ENCODE data around the gene TANGO2. TPM values are rescaled to one million over a fixed set of nuclear protein-coding genes. Genes with fewer than 3 reads are reported as not detected.
A peak's percentile ranks its signal among the peaks of the same experiment; 100 is the strongest.

TANGO2 gene
- total and polyA plus RNA-seq, 9 of the 15 experiments (the other 6 are each of a cell fraction or from before 2014, with no cell fraction given) = 15.5 to 94.9 (median 70.1) TPM

DNA sequence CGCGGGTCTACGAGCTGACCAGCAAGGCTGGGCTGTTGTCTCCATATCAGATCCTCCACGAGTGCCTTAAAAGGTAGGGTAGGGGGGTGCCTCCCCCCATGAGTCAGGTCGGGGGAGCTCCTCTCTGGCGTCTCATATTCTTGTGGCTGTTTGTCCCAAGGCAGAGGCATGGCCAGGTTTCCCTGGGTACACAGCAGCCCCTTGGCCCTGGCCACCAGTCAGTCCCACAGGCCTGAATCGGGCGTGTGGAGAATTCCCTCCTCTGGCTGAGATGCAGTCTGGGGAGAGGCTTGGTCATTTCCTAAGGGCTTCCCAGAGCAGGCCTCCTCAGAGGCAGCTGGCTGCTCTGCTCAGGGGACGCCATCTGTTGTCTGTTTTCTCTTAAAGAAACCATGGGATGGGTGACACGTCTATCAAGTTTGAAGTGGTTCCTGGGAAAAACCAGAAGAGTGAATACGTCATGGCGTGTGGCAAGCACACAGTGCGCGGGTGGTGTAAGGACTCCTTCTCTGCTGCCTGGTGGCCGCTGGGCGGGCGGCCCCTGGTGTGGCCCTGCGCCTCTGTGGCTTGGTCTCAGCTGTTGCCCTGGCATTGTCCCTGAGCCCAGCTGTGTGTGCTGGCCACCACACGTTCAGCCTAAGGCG lies 85.4 kb downstream of the TANGO2 start:
- Histone ChIP-seq H3K36me3 (ENCODE audit: control insufficient read depth, insufficient read depth, low read length) (peaks cover 97% of the 10 kb centered on the region), H3K27me3 (ENCODE audit: control insufficient read depth in 2 of 2, insufficient read depth in 2 of 2, low read length in 2 of 2) (no peaks in the 10 kb centered on the region), H3K4me2 (ENCODE audit: insufficient read depth, low read length) (no peak overlapping the region), H3K4me1 (replicated peaks in 1 of 2; ENCODE audit: control insufficient read depth in 2 of 2, insufficient read depth in 2 of 2, low read length in 2 of 2) (peaks cover 0 to 40% of the 10 kb centered on the region in 2 experiments; a peak in 3 of 5 replicates), H3K9me1 (ENCODE audit: control insufficient read depth, insufficient read depth, low read length) (peaks cover 9% of the 10 kb centered on the region), H3K9ac (ENCODE audit: insufficient read depth in 1 of 2, low read depth in 2 of 2, low read length in 2 of 2) (peak overlapping the region in 1 of 2 experiments; percentile 49; a peak in 2 of 4 replicates), H4K20me1 (replicated peaks; ENCODE audit: control insufficient read depth, insufficient read depth, low read length) (peaks cover 70% of the 10 kb centered on the region), H3K79me2 (ENCODE audit: control insufficient read depth, insufficient read depth, low read length) (peaks cover 35% of the 10 kb centered on the region), H3K27ac (ENCODE audit: extremely low read depth, low read depth, low read length) (no peak overlapping the region), H2AFZ (ENCODE audit: low read depth, low read length) (no peak overlapping the region), H3K9me3 (replicated peaks; ENCODE audit: control insufficient read depth, insufficient read depth, low read depth, low read length) (no peaks in the 10 kb centered on the region), H3K4me3 (no peak overlapping the region)
- intact Hi-C loops (cut with micrococcal nuclease) (no loop called here), in situ Hi-C loops (cut with MboI) (no loop called here)
- no peak for ATAC-seq
- CTCF ChIA-PET (ENCODE audit: low intra/inter-chr PET ratio) = no interaction called here
- no peak for DNase-seq (ENCODE audit: extremely low read depth in 1 of 4, low spot score in 3 of 4)
- POLR2A ChIA-PET = interaction anchor here (0.8 to 20.7 kb wide), 6 partner anchors 11 to 73 kb away, joined by 4 to 513 read pairs (median 6); partner anchors contain the start of genes RANBP1 and TRMT2A
- 87% methylated on average over 20 of the region's 20 CpGs for WGBS (ENCODE audit: insufficient coverage, low coverage, missing lambda C conversion rate)
- FAIRE-seq = no peak
- BruUV-seq (replicated peaks) = no TSS peak
- TF ChIP-seq XRCC5 (IDR thresholded peaks at IDR 0.05; ENCODE audit: low read depth, low read length) (no peak), POLR2AphosphoS5 (IDR thresholded peaks at IDR 0.05; ENCODE audit: control insufficient read depth, insufficient read depth, low read depth, low read length) (peak; percentile 12; the same call in 1 of the 2 replicates), POLR2G (IDR thresholded peaks at IDR 0.05; ENCODE audit: low read depth, low read length) (peak; percentile 70), FOXP1 (CRISPR knock-in tag; IDR thresholded peaks at IDR 0.05) (no peak), ZBTB7A (IDR thresholded peaks at IDR 0.05; ENCODE audit: borderline replicate concordance, control insufficient read depth, low read depth, low read length) (0 out of 2 replicates have a peak, but pooled peaks have one; percentile 15), POLR2A (conservative IDR thresholded peaks at IDR 0.05) (0 out of 2 replicates have a peak, but pooled peaks have one; percentile 17), SREBF2 (CRISPR knock-in tag; IDR thresholded peaks at IDR 0.05) (no peak), RBFOX2 (IDR thresholded peaks at IDR 0.05; ENCODE audit: low read depth, low read length) (peak; percentile 40; the same call in 1 of the 2 replicates), SMARCE1 (IDR thresholded peaks at IDR 0.05) (no peak), ETV6 (IDR thresholded peaks at IDR 0.05; ENCODE audit: borderline replicate concordance in 1 of 2, low read depth in 2 of 2, low read length in 1 of 2) (no peak), ETV6 (CRISPR knock-in tag; IDR thresholded peaks at IDR 0.05; ENCODE audit: borderline replicate concordance) (no peak), LCOR (CRISPR knock-in tag; IDR thresholded peaks at IDR 0.05) (no peak)
- TF ChIP-seq, protein P1, sequence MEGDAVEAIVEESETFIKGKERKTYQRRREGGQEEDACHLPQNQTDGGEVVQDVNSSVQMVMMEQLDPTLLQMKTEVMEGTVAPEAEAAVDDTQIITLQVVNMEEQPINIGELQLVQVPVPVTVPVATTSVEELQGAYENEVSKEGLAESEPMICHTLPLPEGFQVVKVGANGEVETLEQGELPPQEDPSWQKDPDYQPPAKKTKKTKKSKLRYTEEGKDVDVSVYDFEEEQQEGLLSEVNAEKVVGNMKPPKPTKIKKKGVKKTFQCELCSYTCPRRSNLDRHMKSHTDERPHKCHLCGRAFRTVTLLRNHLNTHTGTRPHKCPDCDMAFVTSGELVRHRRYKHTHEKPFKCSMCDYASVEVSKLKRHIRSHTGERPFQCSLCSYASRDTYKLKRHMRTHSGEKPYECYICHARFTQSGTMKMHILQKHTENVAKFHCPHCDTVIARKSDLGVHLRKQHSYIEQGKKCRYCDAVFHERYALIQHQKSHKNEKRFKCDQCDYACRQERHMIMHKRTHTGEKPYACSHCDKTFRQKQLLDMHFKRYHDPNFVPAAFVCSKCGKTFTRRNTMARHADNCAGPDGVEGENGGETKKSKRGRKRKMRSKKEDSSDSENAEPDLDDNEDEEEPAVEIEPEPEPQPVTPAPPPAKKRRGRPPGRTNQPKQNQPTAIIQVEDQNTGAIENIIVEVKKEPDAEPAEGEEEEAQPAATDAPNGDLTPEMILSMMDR (IDR thresholded peaks at IDR 0.05 in 2 of 3, conservative IDR thresholded peaks at IDR 0.05 in 1 of 3; ENCODE audit: insufficient read depth in 2 of 3, low read depth in 1 of 3, low read length in 3 of 3) = 0 out of 6 replicates have a peak, but pooled peaks of 1 of the 3 experiments have one; percentile 0
- TF ChIP-seq, protein P2, sequence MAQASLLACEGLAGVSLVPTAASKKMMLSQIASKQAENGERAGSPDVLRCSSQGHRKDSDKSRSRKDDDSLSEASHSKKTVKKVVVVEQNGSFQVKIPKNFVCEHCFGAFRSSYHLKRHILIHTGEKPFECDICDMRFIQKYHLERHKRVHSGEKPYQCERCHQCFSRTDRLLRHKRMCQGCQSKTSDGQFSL (CRISPR knock-in tag; IDR thresholded peaks at IDR 0.05) = no peak
- TF ChIP-seq, protein P2 (tag; IDR thresholded peaks at IDR 0.05) = peak in 1 of 2 experiments; percentile 63; a peak in 1 of 4 replicates
- TF ChIP-seq, protein P3, sequence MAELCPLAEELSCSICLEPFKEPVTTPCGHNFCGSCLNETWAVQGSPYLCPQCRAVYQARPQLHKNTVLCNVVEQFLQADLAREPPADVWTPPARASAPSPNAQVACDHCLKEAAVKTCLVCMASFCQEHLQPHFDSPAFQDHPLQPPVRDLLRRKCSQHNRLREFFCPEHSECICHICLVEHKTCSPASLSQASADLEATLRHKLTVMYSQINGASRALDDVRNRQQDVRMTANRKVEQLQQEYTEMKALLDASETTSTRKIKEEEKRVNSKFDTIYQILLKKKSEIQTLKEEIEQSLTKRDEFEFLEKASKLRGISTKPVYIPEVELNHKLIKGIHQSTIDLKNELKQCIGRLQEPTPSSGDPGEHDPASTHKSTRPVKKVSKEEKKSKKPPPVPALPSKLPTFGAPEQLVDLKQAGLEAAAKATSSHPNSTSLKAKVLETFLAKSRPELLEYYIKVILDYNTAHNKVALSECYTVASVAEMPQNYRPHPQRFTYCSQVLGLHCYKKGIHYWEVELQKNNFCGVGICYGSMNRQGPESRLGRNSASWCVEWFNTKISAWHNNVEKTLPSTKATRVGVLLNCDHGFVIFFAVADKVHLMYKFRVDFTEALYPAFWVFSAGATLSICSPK (IDR thresholded peaks at IDR 0.05; ENCODE audit: borderline replicate concordance) = no peak

All from K562 (cell line).